Measurements from ENCODE around the gene SLC1A4.
A peak's percentile ranks its signal among the peaks of the same experiment; 100 is the strongest.
"Not testable (repeated sequence)": the region's sequence is repeated elsewhere in the genome, so short reads cannot be mapped to it uniquely, and the experiment has no call there.

SLC1A4 gene

DNA sequence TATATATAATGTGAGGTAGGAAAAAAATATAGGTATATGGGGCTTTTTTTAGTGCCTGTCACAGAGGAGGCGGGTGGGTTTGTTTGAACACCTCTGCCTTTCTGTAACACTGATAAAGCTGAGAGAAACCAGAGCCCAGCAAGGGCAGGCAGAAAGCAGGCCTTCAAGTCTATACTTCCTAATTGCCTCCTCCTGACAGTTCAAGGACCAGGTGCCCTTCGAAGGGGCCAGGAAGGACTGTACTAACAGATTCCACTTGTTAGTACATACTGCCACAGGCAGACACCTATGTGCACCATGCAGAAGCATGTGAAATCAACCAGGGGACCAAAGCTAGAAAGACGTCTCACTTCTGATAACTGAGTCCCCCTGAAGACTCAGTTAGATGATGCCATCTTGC is 13.8 kb downstream of the SLC1A4 start:
- no peak for TF ChIP-seq POLR2AphosphoS5 (IDR thresholded peaks at IDR 0.05; ENCODE audit: low read depth)
- no peak for TF ChIP-seq GABPA (IDR thresholded peaks at IDR 0.05; ENCODE audit: low read depth)
- Histone ChIP-seq H3K27me3 (ENCODE audit: insufficient read depth, poor library complexity, severe bottlenecking) (no peaks in the 10 kb centered on the region), H3K4me3 (replicated peaks; ENCODE audit: insufficient read depth, low read length) (no peak overlapping the region), H3K27ac (replicated peaks) (no peak overlapping the region)
- no peak for DNase-seq (ENCODE audit: low read depth in 1 of 2, low spot score in 1 of 2)

DNA sequence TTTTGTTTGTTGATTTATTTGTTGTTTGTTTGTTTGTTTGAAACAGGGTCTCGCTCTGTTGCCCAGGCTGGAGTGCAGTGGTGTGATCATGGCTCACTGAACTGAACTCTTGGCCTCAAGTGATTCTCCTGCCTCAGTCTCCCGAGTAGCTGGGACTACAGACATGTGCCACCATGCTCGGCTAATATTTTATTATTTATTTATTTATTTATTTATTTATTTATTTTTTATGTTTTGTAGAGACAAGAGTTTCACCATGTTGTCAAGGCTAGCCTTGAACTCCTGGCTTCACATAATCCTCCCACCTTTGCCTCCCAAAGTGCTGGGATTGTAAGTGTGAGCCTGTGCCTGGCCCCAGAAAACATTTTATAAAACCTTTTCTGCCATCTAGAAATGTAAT is 15.0 kb downstream of the SLC1A4 start:
- H3K27ac ChIP-seq (replicated peaks); DNase-seq (ENCODE audit: low read depth in 1 of 2, low spot score in 1 of 2); H3K4me3 ChIP-seq (replicated peaks; ENCODE audit: insufficient read depth, low read length); H3K27me3 ChIP-seq (ENCODE audit: insufficient read depth, poor library complexity, severe bottlenecking): not testable (repeated sequence)

DNA sequence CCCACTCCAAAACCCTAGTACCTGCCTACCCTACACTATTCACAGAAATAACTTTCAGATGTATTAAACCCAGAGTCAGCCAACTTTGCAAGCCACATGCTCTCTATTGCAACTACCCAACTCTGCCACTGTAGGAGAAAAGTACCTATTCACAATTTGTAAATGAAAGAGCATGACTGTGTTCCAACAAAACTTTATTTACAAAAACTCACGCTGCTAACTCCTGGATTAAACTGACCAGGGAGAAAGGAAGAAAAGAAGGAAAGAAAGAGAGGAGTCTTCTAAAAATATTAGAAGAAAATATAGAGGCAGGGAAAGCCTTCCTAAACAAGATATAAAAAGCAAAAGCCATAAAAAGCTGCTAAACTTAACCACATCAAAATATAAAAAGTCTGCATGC is 24.6 kb downstream of the SLC1A4 start:
- Histone ChIP-seq H3K4me3 (replicated peaks; ENCODE audit: insufficient read depth, low read length) (no peak overlapping the region), H3K27me3 (ENCODE audit: insufficient read depth, poor library complexity, severe bottlenecking) (no peaks in the 10 kb centered on the region), H3K27ac (replicated peaks) (no peak overlapping the region)
- TF ChIP-seq, protein P1, sequence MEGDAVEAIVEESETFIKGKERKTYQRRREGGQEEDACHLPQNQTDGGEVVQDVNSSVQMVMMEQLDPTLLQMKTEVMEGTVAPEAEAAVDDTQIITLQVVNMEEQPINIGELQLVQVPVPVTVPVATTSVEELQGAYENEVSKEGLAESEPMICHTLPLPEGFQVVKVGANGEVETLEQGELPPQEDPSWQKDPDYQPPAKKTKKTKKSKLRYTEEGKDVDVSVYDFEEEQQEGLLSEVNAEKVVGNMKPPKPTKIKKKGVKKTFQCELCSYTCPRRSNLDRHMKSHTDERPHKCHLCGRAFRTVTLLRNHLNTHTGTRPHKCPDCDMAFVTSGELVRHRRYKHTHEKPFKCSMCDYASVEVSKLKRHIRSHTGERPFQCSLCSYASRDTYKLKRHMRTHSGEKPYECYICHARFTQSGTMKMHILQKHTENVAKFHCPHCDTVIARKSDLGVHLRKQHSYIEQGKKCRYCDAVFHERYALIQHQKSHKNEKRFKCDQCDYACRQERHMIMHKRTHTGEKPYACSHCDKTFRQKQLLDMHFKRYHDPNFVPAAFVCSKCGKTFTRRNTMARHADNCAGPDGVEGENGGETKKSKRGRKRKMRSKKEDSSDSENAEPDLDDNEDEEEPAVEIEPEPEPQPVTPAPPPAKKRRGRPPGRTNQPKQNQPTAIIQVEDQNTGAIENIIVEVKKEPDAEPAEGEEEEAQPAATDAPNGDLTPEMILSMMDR (IDR thresholded peaks at IDR 0.05; ENCODE audit: insufficient read depth, low read length): no peak
- TF ChIP-seq GABPA (IDR thresholded peaks at IDR 0.05; ENCODE audit: low read depth): no peak
- no peak for TF ChIP-seq POLR2AphosphoS5 (IDR thresholded peaks at IDR 0.05; ENCODE audit: low read depth)
- TF ChIP-seq SPI1 (IDR thresholded peaks at IDR 0.05; ENCODE audit: borderline replicate concordance, low read depth): no peak
- TF ChIP-seq, protein P2, sequence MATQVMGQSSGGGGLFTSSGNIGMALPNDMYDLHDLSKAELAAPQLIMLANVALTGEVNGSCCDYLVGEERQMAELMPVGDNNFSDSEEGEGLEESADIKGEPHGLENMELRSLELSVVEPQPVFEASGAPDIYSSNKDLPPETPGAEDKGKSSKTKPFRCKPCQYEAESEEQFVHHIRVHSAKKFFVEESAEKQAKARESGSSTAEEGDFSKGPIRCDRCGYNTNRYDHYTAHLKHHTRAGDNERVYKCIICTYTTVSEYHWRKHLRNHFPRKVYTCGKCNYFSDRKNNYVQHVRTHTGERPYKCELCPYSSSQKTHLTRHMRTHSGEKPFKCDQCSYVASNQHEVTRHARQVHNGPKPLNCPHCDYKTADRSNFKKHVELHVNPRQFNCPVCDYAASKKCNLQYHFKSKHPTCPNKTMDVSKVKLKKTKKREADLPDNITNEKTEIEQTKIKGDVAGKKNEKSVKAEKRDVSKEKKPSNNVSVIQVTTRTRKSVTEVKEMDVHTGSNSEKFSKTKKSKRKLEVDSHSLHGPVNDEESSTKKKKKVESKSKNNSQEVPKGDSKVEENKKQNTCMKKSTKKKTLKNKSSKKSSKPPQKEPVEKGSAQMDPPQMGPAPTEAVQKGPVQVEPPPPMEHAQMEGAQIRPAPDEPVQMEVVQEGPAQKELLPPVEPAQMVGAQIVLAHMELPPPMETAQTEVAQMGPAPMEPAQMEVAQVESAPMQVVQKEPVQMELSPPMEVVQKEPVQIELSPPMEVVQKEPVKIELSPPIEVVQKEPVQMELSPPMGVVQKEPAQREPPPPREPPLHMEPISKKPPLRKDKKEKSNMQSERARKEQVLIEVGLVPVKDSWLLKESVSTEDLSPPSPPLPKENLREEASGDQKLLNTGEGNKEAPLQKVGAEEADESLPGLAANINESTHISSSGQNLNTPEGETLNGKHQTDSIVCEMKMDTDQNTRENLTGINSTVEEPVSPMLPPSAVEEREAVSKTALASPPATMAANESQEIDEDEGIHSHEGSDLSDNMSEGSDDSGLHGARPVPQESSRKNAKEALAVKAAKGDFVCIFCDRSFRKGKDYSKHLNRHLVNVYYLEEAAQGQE (IDR thresholded peaks at IDR 0.05; ENCODE audit: insufficient replicate concordance, low read depth): no peak
- DNase-seq (ENCODE audit: low read depth in 1 of 2, low spot score in 1 of 2): no peak

DNA sequence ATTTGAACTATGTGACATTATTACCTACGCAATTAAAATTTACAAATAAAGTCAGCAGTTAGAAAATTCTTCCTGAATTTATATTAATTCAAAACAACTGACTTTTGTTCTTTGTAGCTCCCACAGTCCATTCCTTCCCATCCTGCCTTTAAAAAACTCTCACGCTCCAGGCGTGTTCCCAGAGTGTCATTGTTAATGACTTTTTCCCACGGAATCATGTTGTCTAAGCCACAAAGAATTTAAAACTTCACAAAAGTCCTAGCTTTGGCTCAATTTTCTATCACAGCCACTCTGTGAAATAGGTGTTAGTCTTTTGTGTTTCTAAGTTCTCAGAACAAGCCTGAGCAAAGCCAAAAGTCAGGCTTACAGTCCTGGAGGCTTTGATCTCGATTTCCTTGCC is 26.5 kb downstream of the SLC1A4 start:
- TF ChIP-seq, protein P2 (IDR thresholded peaks at IDR 0.05; ENCODE audit: insufficient replicate concordance, low read depth): no peak
- TF ChIP-seq SPI1 (IDR thresholded peaks at IDR 0.05; ENCODE audit: borderline replicate concordance, low read depth) (no peak), GABPA (IDR thresholded peaks at IDR 0.05; ENCODE audit: low read depth) (no peak), POLR2AphosphoS5 (IDR thresholded peaks at IDR 0.05; ENCODE audit: low read depth) (no peak)
- TF ChIP-seq, protein P1 (IDR thresholded peaks at IDR 0.05; ENCODE audit: insufficient read depth, low read length): no peak
- Histone ChIP-seq H3K4me3 (replicated peaks; ENCODE audit: insufficient read depth, low read length) (no peak overlapping the region), H3K27me3 (ENCODE audit: insufficient read depth, poor library complexity, severe bottlenecking) (no peaks in the 10 kb centered on the region), H3K27ac (replicated peaks) (no peak overlapping the region)
- DNase-seq (ENCODE audit: low read depth in 1 of 2, low spot score in 1 of 2): no peak

DNA sequence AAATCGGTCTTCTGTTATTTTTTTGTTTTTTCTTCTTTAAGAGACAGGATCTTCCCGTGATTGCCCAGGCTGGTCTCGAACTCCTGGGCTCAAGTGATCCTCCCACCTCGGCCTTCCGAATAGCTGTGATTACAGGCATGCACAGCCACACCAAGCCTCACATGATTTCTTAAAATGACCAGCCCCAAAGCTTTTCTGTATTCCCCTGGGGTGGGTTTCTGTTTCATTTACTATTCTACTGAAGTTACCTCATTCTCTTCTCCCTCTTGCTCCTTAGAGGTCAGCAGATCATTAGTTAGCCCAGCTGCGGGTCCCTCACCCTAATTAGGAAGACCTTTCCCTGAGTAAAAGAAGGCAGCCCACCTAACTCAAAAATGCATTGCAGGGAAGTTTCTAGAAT is 27.6 kb downstream of the SLC1A4 start:
- peak overlapping the region; percentile 22; the same call in 1 of the 2 replicates for H3K27ac ChIP-seq (replicated peaks)
- no peak overlapping the region for H3K4me3 ChIP-seq (replicated peaks; ENCODE audit: insufficient read depth, low read length)
- TF ChIP-seq GABPA (IDR thresholded peaks at IDR 0.05; ENCODE audit: low read depth): no peak
- H3K27me3 ChIP-seq (ENCODE audit: insufficient read depth, poor library complexity, severe bottlenecking): no peaks in the 10 kb centered on the region
- DNase-seq (ENCODE audit: low read depth in 1 of 2, low spot score in 1 of 2): no peak
